HEK293 (cell line): ENCODE results near the gene LILRB5.

Experiments used
- BCL11B ChIP-seq: fragments of 450-650 bp; formaldehyde crosslinking; IDR thresholded peaks from 2 replicates; pipeline ENCODE4 v1.5.1; 2016; ENCODE audit warnings: low read depth, missing biosample characterization, missing genetic modification characterization
- FEZF1 ChIP-seq: fragments of 450-650 bp; formaldehyde crosslinking; IDR thresholded peaks from 2 replicates; pipeline ENCODE4 v1.5.1; 2016; ENCODE audit warnings: missing biosample characterization, missing genetic modification characterization
- OVOL3 ChIP-seq: fragments of 450-650 bp; formaldehyde crosslinking; IDR thresholded peaks from 2 replicates; pipeline ENCODE4 v1.5.1; 2016; ENCODE audit warnings: missing biosample characterization, missing genetic modification characterization
- PRDM1 ChIP-seq: fragments of 450-650 bp; formaldehyde crosslinking; IDR thresholded peaks from 2 replicates; pipeline ENCODE4; 2016; ENCODE audit warnings: missing biosample characterization, missing genetic modification characterization
- SP7 ChIP-seq: fragments of 450-650 bp; formaldehyde crosslinking; IDR thresholded peaks from 2 replicates; pipeline ENCODE4 v1.5.1; 2016; ENCODE audit warnings: missing biosample characterization, missing genetic modification characterization
- WT1 ChIP-seq: fragments of 450-650 bp; formaldehyde crosslinking; IDR thresholded peaks from 2 replicates; pipeline ENCODE4 v1.5.1; 2016; ENCODE audit warnings: missing biosample characterization, missing genetic modification characterization
- ZBTB1 ChIP-seq: fragments of 450-650 bp; formaldehyde crosslinking; IDR thresholded peaks from 2 replicates; pipeline ENCODE4 v1.5.1; 2016; ENCODE audit warnings: missing biosample characterization, missing genetic modification characterization
- ZFP37 ChIP-seq: fragments of 450-650 bp; formaldehyde crosslinking; IDR thresholded peaks from 2 replicates; pipeline ENCODE4 v1.5.1; 2016; ENCODE audit warnings: missing biosample characterization, missing genetic modification characterization
- ZNF138 ChIP-seq: fragments of 450-650 bp; formaldehyde crosslinking; IDR thresholded peaks from 2 replicates; pipeline ENCODE4 v1.5.1; 2016; ENCODE audit warnings: missing biosample characterization, missing genetic modification characterization, borderline replicate concordance
- ZNF155 ChIP-seq: fragments of 450-650 bp; formaldehyde crosslinking; IDR thresholded peaks from 2 replicates; pipeline ENCODE4 v1.5.1; 2016; ENCODE audit warnings: missing biosample characterization, missing genetic modification characterization
- ZNF169 ChIP-seq: fragments of 450-650 bp; formaldehyde crosslinking; IDR thresholded peaks from 2 replicates; pipeline ENCODE4 v1.5.1; 2016; ENCODE audit warnings: missing biosample characterization, missing genetic modification characterization
- ZNF174 ChIP-seq: fragments of 450-650 bp; formaldehyde crosslinking; IDR thresholded peaks from 2 replicates; pipeline ENCODE4 v1.5.0; 2017; ENCODE audit warnings: missing biosample characterization, mild to moderate bottlenecking, missing genetic modification characterization
- ZNF23 ChIP-seq: fragments of 450-650 bp; formaldehyde crosslinking; IDR thresholded peaks from 2 replicates; pipeline ENCODE4 v1.5.1; 2016; ENCODE audit warnings: missing biosample characterization, missing genetic modification characterization, borderline replicate concordance
- ZNF335 ChIP-seq: fragments of 450-650 bp; formaldehyde crosslinking; conservative IDR thresholded peaks from 2 replicates; pipeline ENCODE4 v1.5.1; 2016; ENCODE audit warnings: missing biosample characterization, missing genetic modification characterization
- ZNF354C ChIP-seq: fragments of 450-650 bp; formaldehyde crosslinking; IDR thresholded peaks from 2 replicates; pipeline ENCODE4 v1.5.1; 2016; ENCODE audit warnings: missing biosample characterization, missing genetic modification characterization, low read depth, borderline replicate concordance
- ZNF416 ChIP-seq: fragments of 450-650 bp; formaldehyde crosslinking; IDR thresholded peaks from 2 replicates; pipeline ENCODE4 v1.5.1; 2016; ENCODE audit warnings: missing biosample characterization, missing genetic modification characterization
- ZNF544 ChIP-seq: fragments of 450-650 bp; formaldehyde crosslinking; IDR thresholded peaks from 2 replicates; pipeline ENCODE4 v1.5.0; 2017; ENCODE audit warnings: missing biosample characterization, missing genetic modification characterization
- ZNF555 ChIP-seq: fragments of 450-650 bp; formaldehyde crosslinking; conservative IDR thresholded peaks from 2 replicates; pipeline ENCODE4 v1.5.1; 2017; ENCODE audit warnings: missing biosample characterization, mild to moderate bottlenecking, missing genetic modification characterization, inconsistent platforms
- ZNF571 ChIP-seq: fragments of 450-650 bp; formaldehyde crosslinking; IDR thresholded peaks from 2 replicates; pipeline ENCODE4 v1.5.0; 2017; ENCODE audit warnings: missing biosample characterization, missing genetic modification characterization
- ZNF600 ChIP-seq: fragments of 450-650 bp; formaldehyde crosslinking; IDR thresholded peaks from 2 replicates; pipeline ENCODE4 v1.5.1; 2016; ENCODE audit warnings: missing biosample characterization, missing genetic modification characterization
- ZNF610 ChIP-seq: fragments of 450-650 bp; formaldehyde crosslinking; IDR thresholded peaks from 2 replicates; pipeline ENCODE4 v1.5.1; 2016; ENCODE audit warnings: missing biosample characterization, missing genetic modification characterization, borderline replicate concordance
- ZNF623 ChIP-seq: fragments of 450-650 bp; formaldehyde crosslinking; IDR thresholded peaks from 2 replicates; pipeline ENCODE4 v1.5.1; 2016; ENCODE audit warnings: missing biosample characterization, missing genetic modification characterization
- ZNF629 ChIP-seq: fragments of 450-650 bp; formaldehyde crosslinking; IDR thresholded peaks from 2 replicates; pipeline ENCODE4 v1.5.1; 2017; ENCODE audit warnings: missing biosample characterization, missing genetic modification characterization
- ZNF660 ChIP-seq: fragments of 450-650 bp; IDR thresholded peaks from 2 replicates; pipeline ENCODE4 v1.5.1; 2018; ENCODE audit warnings: missing biosample characterization, mild to moderate bottlenecking, missing genetic modification characterization
- ZNF664 ChIP-seq: fragments of 450-650 bp; formaldehyde crosslinking; IDR thresholded peaks from 2 replicates; pipeline ENCODE4 v1.5.1; 2016; ENCODE audit warnings: missing biosample characterization, missing genetic modification characterization
- ZNF670 ChIP-seq: fragments of 450-650 bp; formaldehyde crosslinking; IDR thresholded peaks from 2 replicates; pipeline ENCODE4 v1.5.1; 2016; ENCODE audit warnings: missing biosample characterization, missing genetic modification characterization, low read depth
- ZNF707 ChIP-seq: fragments of 450-650 bp; formaldehyde crosslinking; IDR thresholded peaks from 2 replicates; pipeline ENCODE4 v1.5.1; 2016; ENCODE audit warnings: missing biosample characterization, missing genetic modification characterization
- ZNF843 ChIP-seq: fragments of 450-650 bp; formaldehyde crosslinking; IDR thresholded peaks from 2 replicates; pipeline ENCODE4 v1.5.1; 2016; ENCODE audit warnings: missing biosample characterization, missing genetic modification characterization
- TF ChIP-seq, protein P1 (sequence below): fragments of 450-650 bp; formaldehyde crosslinking; IDR thresholded peaks from 2 replicates; pipeline ENCODE4 v1.5.1; 2016; ENCODE audit warnings: missing biosample characterization, missing genetic modification characterization
- TF ChIP-seq, protein P2 (sequence below): fragments of 450-650 bp; formaldehyde crosslinking; IDR thresholded peaks from 2 replicates; pipeline ENCODE4 v1.5.1; 2016; ENCODE audit warnings: missing biosample characterization, missing genetic modification characterization, low read depth
- TF ChIP-seq, protein P3 (sequence below): fragments of 450-650 bp; formaldehyde crosslinking; optimal IDR thresholded peaks from 2 replicates; pipeline ENCODE3; 2016; ENCODE audit warnings: missing biosample characterization, mild to moderate bottlenecking, missing genetic modification characterization
- TF ChIP-seq, protein P4 (sequence below): fragments of 450-650 bp; formaldehyde crosslinking; IDR thresholded peaks from 2 replicates; pipeline ENCODE4 v1.5.1; 2017; ENCODE audit warnings: missing biosample characterization, missing genetic modification characterization
- TF ChIP-seq, protein P5 (sequence below): fragments of 450-650 bp; formaldehyde crosslinking; IDR thresholded peaks from 2 replicates; pipeline ENCODE4 v1.5.1; 2016; ENCODE audit warnings: missing biosample characterization, missing genetic modification characterization
- TF ChIP-seq, protein P6 (sequence below): fragments of 450-650 bp; formaldehyde crosslinking; IDR thresholded peaks from 2 replicates; pipeline ENCODE4 v1.5.1; 2016; ENCODE audit warnings: missing biosample characterization, missing genetic modification characterization

Gene LILRB5

DNA sequence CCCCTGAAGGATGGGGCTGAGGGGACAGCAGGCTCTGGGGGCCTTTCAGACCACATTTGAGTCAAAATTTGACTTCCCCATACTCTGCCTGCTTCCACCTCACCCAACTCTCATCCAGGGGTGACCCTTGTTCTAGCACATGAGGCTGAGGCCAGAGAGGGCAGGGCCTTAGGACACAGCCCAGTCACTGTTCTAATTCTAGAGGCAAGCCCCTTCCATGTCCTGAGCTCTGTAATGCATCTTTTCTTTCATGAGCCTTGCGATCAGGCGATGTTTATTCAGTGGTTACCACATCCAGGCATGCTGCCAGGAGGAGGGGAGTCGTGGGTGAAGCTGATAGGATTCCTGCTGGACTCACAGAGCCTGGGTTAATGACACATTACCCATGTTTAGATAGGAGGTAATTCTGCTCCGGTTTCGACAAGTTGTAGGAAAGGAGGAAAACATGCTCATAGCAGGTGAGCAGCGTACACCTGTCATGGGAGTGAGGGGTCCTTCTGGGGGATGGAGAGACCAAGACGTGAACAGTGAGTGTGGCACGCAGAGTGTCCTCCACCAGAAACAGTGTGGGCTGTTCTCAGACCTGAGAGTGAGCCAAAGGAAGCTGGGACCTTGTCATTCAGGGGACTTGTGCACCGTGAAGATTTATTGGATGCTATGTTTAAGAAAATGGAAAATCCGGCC, 47.1 kb downstream of the LILRB5 start (continued):
- TF ChIP-seq, protein P1, sequence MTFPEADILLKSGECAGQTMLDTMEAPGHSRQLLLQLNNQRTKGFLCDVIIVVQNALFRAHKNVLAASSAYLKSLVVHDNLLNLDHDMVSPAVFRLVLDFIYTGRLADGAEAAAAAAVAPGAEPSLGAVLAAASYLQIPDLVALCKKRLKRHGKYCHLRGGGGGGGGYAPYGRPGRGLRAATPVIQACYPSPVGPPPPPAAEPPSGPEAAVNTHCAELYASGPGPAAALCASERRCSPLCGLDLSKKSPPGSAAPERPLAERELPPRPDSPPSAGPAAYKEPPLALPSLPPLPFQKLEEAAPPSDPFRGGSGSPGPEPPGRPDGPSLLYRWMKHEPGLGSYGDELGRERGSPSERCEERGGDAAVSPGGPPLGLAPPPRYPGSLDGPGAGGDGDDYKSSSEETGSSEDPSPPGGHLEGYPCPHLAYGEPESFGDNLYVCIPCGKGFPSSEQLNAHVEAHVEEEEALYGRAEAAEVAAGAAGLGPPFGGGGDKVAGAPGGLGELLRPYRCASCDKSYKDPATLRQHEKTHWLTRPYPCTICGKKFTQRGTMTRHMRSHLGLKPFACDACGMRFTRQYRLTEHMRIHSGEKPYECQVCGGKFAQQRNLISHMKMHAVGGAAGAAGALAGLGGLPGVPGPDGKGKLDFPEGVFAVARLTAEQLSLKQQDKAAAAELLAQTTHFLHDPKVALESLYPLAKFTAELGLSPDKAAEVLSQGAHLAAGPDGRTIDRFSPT (tag by site-specific recombination), result peak; percentile 72; the same call in 1 of the 2 replicates
- TF ChIP-seq ZNF354C (no peak), ZNF335 (tag by site-specific recombination) (peak; percentile 67), SP7 (tag by site-specific recombination) (peak; percentile 87), BCL11B (tag by site-specific recombination) (no peak), ZNF600 (tag by site-specific recombination) (peak; percentile 56), ZBTB1 (tag by site-specific recombination) (no peak), ZNF610 (no peak), ZNF544 (no peak), ZNF416 (tag by site-specific recombination) (no peak), ZNF23 (no peak), ZNF555 (tag by site-specific recombination) (no peak), ZNF571 (tag by site-specific recombination) (no peak), ZNF623 (tag by site-specific recombination) (no peak), WT1 (tag by site-specific recombination) (peak; percentile 74), ZNF169 (tag by site-specific recombination) (no peak), ZNF707 (no peak), ZNF174 (no peak), ZNF138 (no peak), ZFP37 (tag by site-specific recombination) (no peak; the same call in 1 of the 2 replicates), ZNF843 (peak; percentile 31; the same call in 1 of the 2 replicates), ZNF629 (tag by site-specific recombination) (peak; percentile 66), ZNF664 (tag by site-specific recombination) (no peak), PRDM1 (tag by site-specific recombination) (no peak), ZNF670 (tag by site-specific recombination) (no peak), FEZF1 (tag by site-specific recombination) (no peak), ZNF660 (tag by site-specific recombination) (peak; percentile 77), ZNF155 (tag by site-specific recombination) (no peak), OVOL3 (tag by site-specific recombination) (no peak)
- TF ChIP-seq, protein P2, sequence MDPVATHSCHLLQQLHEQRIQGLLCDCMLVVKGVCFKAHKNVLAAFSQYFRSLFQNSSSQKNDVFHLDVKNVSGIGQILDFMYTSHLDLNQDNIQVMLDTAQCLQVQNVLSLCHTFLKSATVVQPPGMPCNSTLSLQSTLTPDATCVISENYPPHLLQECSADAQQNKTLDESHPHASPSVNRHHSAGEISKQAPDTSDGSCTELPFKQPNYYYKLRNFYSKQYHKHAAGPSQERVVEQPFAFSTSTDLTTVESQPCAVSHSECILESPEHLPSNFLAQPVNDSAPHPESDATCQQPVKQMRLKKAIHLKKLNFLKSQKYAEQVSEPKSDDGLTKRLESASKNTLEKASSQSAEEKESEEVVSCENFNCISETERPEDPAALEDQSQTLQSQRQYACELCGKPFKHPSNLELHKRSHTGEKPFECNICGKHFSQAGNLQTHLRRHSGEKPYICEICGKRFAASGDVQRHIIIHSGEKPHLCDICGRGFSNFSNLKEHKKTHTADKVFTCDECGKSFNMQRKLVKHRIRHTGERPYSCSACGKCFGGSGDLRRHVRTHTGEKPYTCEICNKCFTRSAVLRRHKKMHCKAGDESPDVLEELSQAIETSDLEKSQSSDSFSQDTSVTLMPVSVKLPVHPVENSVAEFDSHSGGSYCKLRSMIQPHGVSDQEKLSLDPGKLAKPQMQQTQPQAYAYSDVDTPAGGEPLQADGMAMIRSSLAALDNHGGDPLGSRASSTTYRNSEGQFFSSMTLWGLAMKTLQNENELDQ (tag by site-specific recombination), result no peak
- TF ChIP-seq, protein P3, sequence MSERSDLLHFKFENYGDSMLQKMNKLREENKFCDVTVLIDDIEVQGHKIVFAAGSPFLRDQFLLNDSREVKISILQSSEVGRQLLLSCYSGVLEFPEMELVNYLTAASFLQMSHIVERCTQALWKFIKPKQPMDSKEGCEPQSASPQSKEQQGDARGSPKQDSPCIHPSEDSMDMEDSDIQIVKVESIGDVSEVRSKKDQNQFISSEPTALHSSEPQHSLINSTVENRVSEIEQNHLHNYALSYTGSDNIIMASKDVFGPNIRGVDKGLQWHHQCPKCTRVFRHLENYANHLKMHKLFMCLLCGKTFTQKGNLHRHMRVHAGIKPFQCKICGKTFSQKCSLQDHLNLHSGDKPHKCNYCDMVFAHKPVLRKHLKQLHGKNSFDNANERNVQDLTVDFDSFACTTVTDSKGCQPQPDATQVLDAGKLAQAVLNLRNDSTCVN (tag by site-specific recombination), result no peak
- TF ChIP-seq, protein P4, sequence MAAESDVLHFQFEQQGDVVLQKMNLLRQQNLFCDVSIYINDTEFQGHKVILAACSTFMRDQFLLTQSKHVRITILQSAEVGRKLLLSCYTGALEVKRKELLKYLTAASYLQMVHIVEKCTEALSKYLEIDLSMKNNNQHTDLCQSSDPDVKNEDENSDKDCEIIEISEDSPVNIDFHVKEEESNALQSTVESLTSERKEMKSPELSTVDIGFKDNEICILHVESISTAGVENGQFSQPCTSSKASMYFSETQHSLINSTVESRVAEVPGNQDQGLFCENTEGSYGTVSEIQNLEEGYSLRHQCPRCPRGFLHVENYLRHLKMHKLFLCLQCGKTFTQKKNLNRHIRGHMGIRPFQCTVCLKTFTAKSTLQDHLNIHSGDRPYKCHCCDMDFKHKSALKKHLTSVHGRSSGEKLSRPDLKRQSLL (tag by site-specific recombination), result peak; percentile 48; the same call in 1 of the 2 replicates
- TF ChIP-seq, protein P5, sequence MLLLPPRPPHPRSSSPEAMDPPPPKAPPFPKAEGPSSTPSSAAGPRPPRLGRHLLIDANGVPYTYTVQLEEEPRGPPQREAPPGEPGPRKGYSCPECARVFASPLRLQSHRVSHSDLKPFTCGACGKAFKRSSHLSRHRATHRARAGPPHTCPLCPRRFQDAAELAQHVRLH (tag by site-specific recombination), result peak; percentile 34; the same call in 1 of the 2 replicates
- TF ChIP-seq, protein P6, sequence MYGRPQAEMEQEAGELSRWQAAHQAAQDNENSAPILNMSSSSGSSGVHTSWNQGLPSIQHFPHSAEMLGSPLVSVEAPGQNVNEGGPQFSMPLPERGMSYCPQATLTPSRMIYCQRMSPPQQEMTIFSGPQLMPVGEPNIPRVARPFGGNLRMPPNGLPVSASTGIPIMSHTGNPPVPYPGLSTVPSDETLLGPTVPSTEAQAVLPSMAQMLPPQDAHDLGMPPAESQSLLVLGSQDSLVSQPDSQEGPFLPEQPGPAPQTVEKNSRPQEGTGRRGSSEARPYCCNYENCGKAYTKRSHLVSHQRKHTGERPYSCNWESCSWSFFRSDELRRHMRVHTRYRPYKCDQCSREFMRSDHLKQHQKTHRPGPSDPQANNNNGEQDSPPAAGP, result no peak
